Retinal pigment epithelial cell (primary cell): ENCODE results near the gene ADAM30.

ENCODE experiments used
- DNase-seq: peaks from one replicate; pipeline ENCODE4 v3.0.0-alpha.2; 2010; ENCODE audit warnings: low read depth
- H3K4me3 ChIP-seq: 2 replicates; pipeline ENCODE4 v1.5.1; 2011; ENCODE audit warnings: mild to moderate bottlenecking, low read length, control low read depth, moderate library complexity
- CTCF ChIP-seq: conservative IDR thresholded peaks from 2 replicates; pipeline ENCODE4 v1.5.1; 2011; ENCODE audit warnings: low read depth, low read length, control low read depth, inconsistent platforms

Gene ADAM30

GRCh38 chr1:119909890-119910596 is 13.7 kb upstream of the ADAM30 start:
- DNase-seq = no peak
- no peak for TF ChIP-seq CTCF
- no peak overlapping the region for H3K4me3 ChIP-seq

GRCh38 chr1:119908661-119909060 is 12.3 kb upstream of the ADAM30 start:
- no peak overlapping the region for H3K4me3 ChIP-seq
- DNase-seq = no peak
- no peak for TF ChIP-seq CTCF

- no peak overlapping the region for H3K4me3 ChIP-seq
- TF ChIP-seq CTCF = no peak
- DNase-seq = no peak
These were observed 10.8 kb upstream of the ADAM30 start for GRCh38 chr1:119906927-119907652.

- no peak overlapping the region for H3K4me3 ChIP-seq
- DNase-seq = no peak
- no peak for TF ChIP-seq CTCF
These were observed 7.1 kb upstream of the ADAM30 start for GRCh38 chr1:119903443-119903835.

GRCh38 chr1:119902775-119903442 is 6.6 kb upstream of the ADAM30 start:
- TF ChIP-seq CTCF = no peak
- no peak for DNase-seq
- no peak overlapping the region for H3K4me3 ChIP-seq

- no peak for DNase-seq
- H3K4me3 ChIP-seq = no peak overlapping the region
- TF ChIP-seq CTCF = no peak
These were observed 2.8 kb upstream of the ADAM30 start for GRCh38 chr1:119898981-119899720.
